BLaER1 treated with 17β-estradiol and CSF1 and Interleukin-3, amounts not matched to agents 10 nM and 100 nM (cell line): ENCODE data around the gene MYO9B.
"Not testable (repeated sequence)": the region's sequence is repeated elsewhere in the genome, so short reads cannot be mapped to it uniquely, and the experiment has no call there.

Experiments
- H3K27ac ChIP-seq, 11 experiments: shearing (Covaris generic); formaldehyde crosslinking; 2 replicates each; pipeline ENCODE4 v1.8.1; 2022
- H3K27me3 ChIP-seq, 11 experiments: shearing (Covaris generic); formaldehyde crosslinking; 2 replicates each; pipeline ENCODE4 v1.8.1; 2022
- H3K36me3 ChIP-seq, 11 experiments: shearing (Covaris generic); formaldehyde crosslinking; 2 replicates each; pipeline ENCODE4 v1.8.1; 2022
- H3K4me1 ChIP-seq, 10 experiments: shearing (Covaris generic); formaldehyde crosslinking; 2 replicates each; pipeline ENCODE4 v1.8.1; 2022
- H3K4me2 ChIP-seq, 11 experiments: shearing (Covaris generic); formaldehyde crosslinking; 2 replicates each; pipeline ENCODE4 v1.8.1; 2022
- H3K4me3 ChIP-seq, 10 experiments: shearing (Covaris generic); formaldehyde crosslinking; 2 replicates each; pipeline ENCODE4 v1.8.1; 2022
- H3K9ac ChIP-seq, 11 experiments: shearing (Covaris generic); formaldehyde crosslinking; 2 replicates each; pipeline ENCODE4 v1.8.1; 2022
- H3K9me3 ChIP-seq, 11 experiments: shearing (Covaris generic); formaldehyde crosslinking; replicated peaks in 1 of 11; 2 replicates each; pipeline ENCODE4 v1.8.1; 2022
- H4K20me1 ChIP-seq, 11 experiments: shearing (Covaris generic); formaldehyde crosslinking; 2 replicates each; pipeline ENCODE4 v1.8.1; 2022
- Cebpa-rat ChIP-seq, 11 experiments: shearing (Covaris generic); IDR thresholded peaks; 2 replicates each; pipeline ENCODE4 v1.8.1; 2022

Gene MYO9B

GRCh38 chr19:17183858-17184321 is 108.3 kb downstream of the MYO9B start:
- peaks cover 57 to 84% (median 70%) of the 10 kb centered on the region in 11 experiments for H3K36me3 ChIP-seq
- H3K9me3 ChIP-seq = no peaks in the 10 kb centered on the region
- peak overlapping the region; percentile 85 to 99 (median 96) for H3K4me2 ChIP-seq
- H3K27ac ChIP-seq = peak overlapping the region; percentile 72 to 90 (median 83); a peak in 21 of 22 replicates
- H3K27me3 ChIP-seq = no peaks in the 10 kb centered on the region
- peaks cover 0 to 3% (median 0%) of the 10 kb centered on the region in 11 experiments; a peak in 3 of 22 replicates for H4K20me1 ChIP-seq
- H3K9ac ChIP-seq = peak overlapping the region; percentile 63 to 82 (median 77); a peak in 21 of 22 replicates
- TF ChIP-seq Cebpa-rat (IDR thresholded peaks at IDR 0.05) = peak in 3 of 11 experiments; percentile 18 to 86 (median 40); a peak in 2 of 22 replicates
- H3K4me1 ChIP-seq = peaks cover 39 to 49% (median 46%) of the 10 kb centered on the region in 10 experiments
- peak overlapping the region; percentile 31 to 58 (median 44) for H3K4me3 ChIP-seq

- H4K20me1 ChIP-seq = peaks cover 0 to 7% (median 0%) of the 10 kb centered on the region in 11 experiments; a peak in 3 of 22 replicates
- peak overlapping the region; percentile 72 to 90 (median 83); a peak in 21 of 22 replicates for H3K27ac ChIP-seq
- H3K36me3 ChIP-seq = peaks cover 60 to 84% (median 70%) of the 10 kb centered on the region in 11 experiments
- peak overlapping the region; percentile 85 to 99 (median 96) for H3K4me2 ChIP-seq
- no peaks in the 10 kb centered on the region for H3K9me3 ChIP-seq
- peak overlapping the region; percentile 31 to 58 (median 44); a peak in 19 of 20 replicates for H3K4me3 ChIP-seq
- 0 out of 22 replicates have a peak, but pooled peaks of 1 of the 11 experiments have one; percentile 7 for TF ChIP-seq Cebpa-rat (IDR thresholded peaks at IDR 0.05)
- H3K27me3 ChIP-seq = no peaks in the 10 kb centered on the region
- H3K4me1 ChIP-seq = peaks cover 39 to 49% (median 45%) of the 10 kb centered on the region in 10 experiments
- peak overlapping the region; percentile 63 to 82 (median 77); a peak in 21 of 22 replicates for H3K9ac ChIP-seq
Observed at GRCh38 chr19:17184371-17184841, 108.8 kb downstream of the MYO9B start.

GRCh38 chr19:17185590-17185989 is 110.0 kb downstream of the MYO9B start:
- Histone ChIP-seq H3K27me3 (no peaks in the 10 kb centered on the region), H3K9me3 (no peaks in the 10 kb centered on the region), H3K27ac (peak overlapping the region in 5 of 11 experiments; percentile 5 to 88 (median 41); a peak in 10 of 22 replicates), H3K4me2 (peak overlapping the region in 7 of 11 experiments; percentile 1 to 97 (median 38); a peak in 9 of 22 replicates), H4K20me1 (peaks cover 0 to 7% (median 0%) of the 10 kb centered on the region in 11 experiments; a peak in 3 of 22 replicates), H3K36me3 (peaks cover 64 to 84% (median 73%) of the 10 kb centered on the region in 11 experiments), H3K9ac (peak overlapping the region in 3 of 11 experiments; percentile 37 to 47 (median 38); a peak in 4 of 22 replicates), H3K4me1 (peaks cover 39 to 49% (median 45%) of the 10 kb centered on the region in 10 experiments), H3K4me3 (no peak overlapping the region)
- no peak for TF ChIP-seq Cebpa-rat (IDR thresholded peaks at IDR 0.05)

- H3K9me3 ChIP-seq, H3K27me3 ChIP-seq, H3K4me3 ChIP-seq: not testable (repeated sequence)
- Histone ChIP-seq H3K9ac (0 out of 22 replicates have a peak overlapping the region, but pooled peaks of 1 of the 11 experiments have one; percentile 15), H3K4me2 (peak overlapping the region in 5 of 11 experiments; percentile 18 to 31 (median 26); a peak in 5 of 22 replicates), H3K4me1 (peaks cover 0 to 14% (median 3%) of the 10 kb centered on the region in 10 experiments; a peak in 9 of 20 replicates), H3K36me3 (peaks cover 90 to 98% (median 96%) of the 10 kb centered on the region in 11 experiments), H4K20me1 (peaks cover 0 to 47% (median 0%) of the 10 kb centered on the region in 11 experiments; a peak in 7 of 22 replicates), H3K27ac (0 out of 22 replicates have a peak overlapping the region, but pooled peaks of 1 of the 11 experiments have one; percentile 15)
Observed at GRCh38 chr19:17191736-17192135, 116.2 kb downstream of the MYO9B start.

GRCh38 chr19:17192751-17193150 is 117.2 kb downstream of the MYO9B start:
- TF ChIP-seq Cebpa-rat (IDR thresholded peaks at IDR 0.05) = no peak
- no peak overlapping the region for H3K4me3 ChIP-seq
- H3K4me2 ChIP-seq = no peak overlapping the region

GRCh38 chr19:17194608-17195007 is 119.0 kb downstream of the MYO9B start:
- H3K36me3 ChIP-seq = peaks cover 86 to 98% (median 93%) of the 10 kb centered on the region in 11 experiments
- no peak overlapping the region for H3K4me2 ChIP-seq
- H3K27me3 ChIP-seq = no peaks in the 10 kb centered on the region
- no peak for TF ChIP-seq Cebpa-rat (IDR thresholded peaks at IDR 0.05)
- H3K4me3 ChIP-seq = no peak overlapping the region
- no peaks in the 10 kb centered on the region for H3K9me3 ChIP-seq
- H4K20me1 ChIP-seq = peaks cover 0 to 68% (median 0%) of the 10 kb centered on the region in 11 experiments; a peak in 8 of 22 replicates
- peaks cover 0 to 26% (median 12%) of the 10 kb centered on the region in 10 experiments; a peak in 13 of 20 replicates for H3K4me1 ChIP-seq
- H3K27ac ChIP-seq = no peak overlapping the region
- H3K9ac ChIP-seq = no peak overlapping the region

More at GRCh38 chr19:17192751-17193150, 117.2 kb downstream of the MYO9B start:
- H4K20me1 ChIP-seq = peaks cover 0 to 56% (median 0%) of the 10 kb centered on the region in 11 experiments; a peak in 7 of 22 replicates
- no peaks in the 10 kb centered on the region for H3K27me3 ChIP-seq
- no peaks in the 10 kb centered on the region for H3K9me3 ChIP-seq
- peaks cover 86 to 98% (median 93%) of the 10 kb centered on the region in 11 experiments for H3K36me3 ChIP-seq
- no peak overlapping the region for H3K27ac ChIP-seq
- H3K9ac ChIP-seq = no peak overlapping the region
- H3K4me1 ChIP-seq = peaks cover 0 to 20% (median 8%) of the 10 kb centered on the region in 10 experiments; a peak in 13 of 20 replicates

- H3K4me2 ChIP-seq = no peak overlapping the region
- peaks cover 86 to 98% (median 94%) of the 10 kb centered on the region in 11 experiments for H3K36me3 ChIP-seq
- no peak for TF ChIP-seq Cebpa-rat (IDR thresholded peaks at IDR 0.05)
- H4K20me1 ChIP-seq = peaks cover 0 to 68% (median 0%) of the 10 kb centered on the region in 11 experiments; a peak in 8 of 22 replicates
- H3K27ac ChIP-seq = no peak overlapping the region
- no peak overlapping the region for H3K4me3 ChIP-seq
- H3K4me1 ChIP-seq = peaks cover 0 to 31% (median 12%) of the 10 kb centered on the region in 10 experiments; a peak in 13 of 20 replicates
- no peaks in the 10 kb centered on the region for H3K27me3 ChIP-seq
- H3K9ac ChIP-seq = no peak overlapping the region
- no peaks in the 10 kb centered on the region for H3K9me3 ChIP-seq
Observed at GRCh38 chr19:17195106-17195505, 119.5 kb downstream of the MYO9B start.

- no peak overlapping the region for H3K4me2 ChIP-seq
- H3K36me3 ChIP-seq = peaks cover 86 to 98% (median 94%) of the 10 kb centered on the region in 11 experiments
- H3K27ac ChIP-seq = no peak overlapping the region
- no peaks in the 10 kb centered on the region for H3K27me3 ChIP-seq
- peaks cover 0 to 78% (median 0%) of the 10 kb centered on the region in 11 experiments; a peak in 9 of 22 replicates for H4K20me1 ChIP-seq
- no peak overlapping the region for H3K4me3 ChIP-seq
- peaks cover 0 to 24% (median 10%) of the 10 kb centered on the region in 10 experiments; a peak in 13 of 20 replicates for H3K4me1 ChIP-seq
- no peaks in the 10 kb centered on the region for H3K9me3 ChIP-seq
- H3K9ac ChIP-seq = no peak overlapping the region
- TF ChIP-seq Cebpa-rat (IDR thresholded peaks at IDR 0.05) = no peak
Observed at GRCh38 chr19:17196610-17197009, 121.0 kb downstream of the MYO9B start.

- H3K27me3 ChIP-seq = no peaks in the 10 kb centered on the region
- peaks cover 0 to 86% (median 0%) of the 10 kb centered on the region in 11 experiments; a peak in 9 of 22 replicates for H4K20me1 ChIP-seq
- H3K4me1 ChIP-seq = peaks cover 0 to 21% (median 10%) of the 10 kb centered on the region in 10 experiments; a peak in 13 of 20 replicates
- no peaks in the 10 kb centered on the region for H3K9me3 ChIP-seq
- peaks cover 86 to 98% (median 94%) of the 10 kb centered on the region in 11 experiments for H3K36me3 ChIP-seq
- no peak overlapping the region for H3K4me3 ChIP-seq
- peak overlapping the region in 1 of 11 experiments; percentile 26; a peak in 1 of 22 replicates for H3K9ac ChIP-seq
- no peak for TF ChIP-seq Cebpa-rat (IDR thresholded peaks at IDR 0.05)
- peak overlapping the region in 6 of 11 experiments; percentile 5 to 34 (median 18); a peak in 7 of 22 replicates for H3K4me2 ChIP-seq
- H3K27ac ChIP-seq = no peak overlapping the region
Observed at GRCh38 chr19:17197666-17198065, 122.1 kb downstream of the MYO9B start.
